Nephron progenitor cell (in vitro differentiated cells): Measurements from ENCODE around the gene ISY1.
"Not testable (repeated sequence)": the region's sequence is repeated elsewhere in the genome, so short reads cannot be mapped to it uniquely, and the experiment has no call there.

Source experiments
- DNase-seq: peaks from one replicate; pipeline ENCODE4 v3.0.0; 2021
- H3K27ac Mint-ChIP-seq: 2 replicates; pipeline ENCODE4 v1.8.0; 2021; ENCODE audit warnings: mild to moderate bottlenecking, moderate library complexity, mixed read lengths
- H3K27me3 Mint-ChIP-seq: 2 replicates; pipeline ENCODE4 v1.8.0; 2021; ENCODE audit warnings: mild to moderate bottlenecking, low read depth, mixed read lengths; ENCODE audit not compliant: poor library complexity
- H3K36me3 Mint-ChIP-seq: 2 replicates; pipeline ENCODE4 v1.8.0; 2021; ENCODE audit warnings: low read depth, mixed read lengths
- H3K4me1 Mint-ChIP-seq: 2 replicates; pipeline ENCODE4 v1.8.0; 2021; ENCODE audit warnings: mixed read lengths
- H3K4me3 Mint-ChIP-seq: 2 replicates; pipeline ENCODE4 v1.8.0; 2021; ENCODE audit warnings: mild to moderate bottlenecking, moderate library complexity, mixed read lengths
- H3K9me3 Mint-ChIP-seq: 2 replicates; pipeline ENCODE4 v1.8.0; 2021; ENCODE audit warnings: mild to moderate bottlenecking, moderate library complexity, mixed read lengths
- CTCF ChIP-seq: fragments of 200-600 bp; sonication (generic); IDR thresholded peaks from 2 replicates; pipeline ENCODE4 v1.5.0; 2021; ENCODE audit warnings: antibody characterized with exemption

The ISY1 gene

GRCh38 chr3:129197321-129197720 is 36.5 kb upstream of the ISY1 start:
- Mint-ChIP-seq H3K4me3 (no peak overlapping the region), H3K27me3 (peaks cover 3% of the 10 kb centered on the region), H3K36me3 (peaks cover 7% of the 10 kb centered on the region), H3K27ac (no peak overlapping the region), H3K9me3 (no peaks in the 10 kb centered on the region), H3K4me1 (no peaks in the 10 kb centered on the region)
- no peak for DNase-seq
- TF ChIP-seq CTCF: no peak

GRCh38 chr3:129196601-129197000 is 35.7 kb upstream of the ISY1 start:
- no peaks in the 10 kb centered on the region for H3K4me1 Mint-ChIP-seq
- H3K27me3 Mint-ChIP-seq: no peaks in the 10 kb centered on the region
- no peak overlapping the region for H3K4me3 Mint-ChIP-seq
- TF ChIP-seq CTCF: no peak
- peaks cover 7% of the 10 kb centered on the region for H3K36me3 Mint-ChIP-seq
- no peaks in the 10 kb centered on the region for H3K9me3 Mint-ChIP-seq
- no peak overlapping the region for H3K27ac Mint-ChIP-seq
- DNase-seq: no peak

- H3K4me3 Mint-ChIP-seq: no peak overlapping the region
- H3K4me1 Mint-ChIP-seq: no peaks in the 10 kb centered on the region
- no peaks in the 10 kb centered on the region for H3K9me3 Mint-ChIP-seq
- DNase-seq: no peak
- TF ChIP-seq CTCF: no peak
- peak overlapping the region; percentile 36 for H3K27ac Mint-ChIP-seq
- no peaks in the 10 kb centered on the region for H3K27me3 Mint-ChIP-seq
- H3K36me3 Mint-ChIP-seq: peaks cover 7% of the 10 kb centered on the region
Observed at GRCh38 chr3:129195731-129196256, 34.9 kb upstream of the ISY1 start.

GRCh38 chr3:129189793-129190192 is 28.9 kb upstream of the ISY1 start:
- H3K27me3 Mint-ChIP-seq, H3K4me3 Mint-ChIP-seq, H3K27ac Mint-ChIP-seq, H3K9me3 Mint-ChIP-seq, H3K36me3 Mint-ChIP-seq, DNase-seq, H3K4me1 Mint-ChIP-seq: not testable (repeated sequence)

- Mint-ChIP-seq H3K27me3 (no peaks in the 10 kb centered on the region), H3K9me3 (no peaks in the 10 kb centered on the region), H3K36me3 (no peaks in the 10 kb centered on the region), H3K4me3 (no peak overlapping the region), H3K4me1 (peaks cover 11% of the 10 kb centered on the region), H3K27ac (peak overlapping the region; percentile 36)
- no peak for DNase-seq
- TF ChIP-seq CTCF: no peak
Observed at GRCh38 chr3:129187857-129188256, 27.0 kb upstream of the ISY1 start.

GRCh38 chr3:129185783-129186182 is 24.9 kb upstream of the ISY1 start:
- no peak for DNase-seq
- H3K4me3 Mint-ChIP-seq: peak overlapping the region; percentile 47
- no peaks in the 10 kb centered on the region for H3K27me3 Mint-ChIP-seq
- no peaks in the 10 kb centered on the region for H3K9me3 Mint-ChIP-seq
- peaks cover 30% of the 10 kb centered on the region for H3K4me1 Mint-ChIP-seq
- no peak for TF ChIP-seq CTCF
- H3K36me3 Mint-ChIP-seq: peaks cover 5% of the 10 kb centered on the region
- H3K27ac Mint-ChIP-seq: no peak overlapping the region

GRCh38 chr3:129184784-129185542 is 24.1 kb upstream of the ISY1 start:
- Mint-ChIP-seq H3K36me3 (peaks cover 10% of the 10 kb centered on the region), H3K4me1 (peaks cover 37% of the 10 kb centered on the region), H3K4me3 (peak overlapping the region; percentile 95)
- H3K27me3 Mint-ChIP-seq, DNase-seq, H3K27ac Mint-ChIP-seq, H3K9me3 Mint-ChIP-seq: not testable (repeated sequence)
